ENCODE data around the gene POLR2M.

The POLR2M gene

GRCh38 chr15:57706405-57707209 is at the start of gene POLR2M:
POLR2M (plus strand) TSS chr15:57706714; CDS start chr15:57706843, 129 bp downstream.
- peak; percentile 89 for DNase-seq (ENCODE audit: low spot score)

GRCh38 chr15:57657619-57658018 is 48.9 kb upstream of the POLR2M start:
- DNase-seq (ENCODE audit: low spot score): no peak

GRCh38 chr15:57662091-57662744 is 44.3 kb upstream of the POLR2M start:
- DNase-seq (ENCODE audit: low spot score): no peak

- no peak for DNase-seq (ENCODE audit: low spot score)
Observed at GRCh38 chr15:57662802-57663201, 43.7 kb upstream of the POLR2M start.

- no peak for DNase-seq (ENCODE audit: low spot score)
Observed at GRCh38 chr15:57663262-57663661, 43.3 kb upstream of the POLR2M start.

GRCh38 chr15:57665194-57665593 is 41.3 kb upstream of the POLR2M start:
- DNase-seq (ENCODE audit: low spot score): no peak

- no peak for DNase-seq (ENCODE audit: low spot score)
Observed at GRCh38 chr15:57665939-57666338, 40.6 kb upstream of the POLR2M start.

GRCh38 chr15:57667171-57667849 is 39.2 kb upstream of the POLR2M start:
- DNase-seq (ENCODE audit: low spot score): peak; percentile 22

GRCh38 chr15:57668016-57668415 is 38.5 kb upstream of the POLR2M start:
- no peak for DNase-seq (ENCODE audit: low spot score)

- DNase-seq (ENCODE audit: low spot score): no peak
Observed at GRCh38 chr15:57671636-57672035, 34.9 kb upstream of the POLR2M start.

GRCh38 chr15:57675481-57676181 is 30.9 kb upstream of the POLR2M start:
- DNase-seq (ENCODE audit: low spot score): no peak

GRCh38 chr15:57676585-57676984 is 29.9 kb upstream of the POLR2M start:
- no peak for DNase-seq (ENCODE audit: low spot score)

GRCh38 chr15:57677204-57677603 is 29.3 kb upstream of the POLR2M start:
- no peak for DNase-seq (ENCODE audit: low spot score)

GRCh38 chr15:57680021-57680420 is 26.5 kb upstream of the POLR2M start:
- DNase-seq (ENCODE audit: low spot score): no peak

- no peak for DNase-seq (ENCODE audit: low spot score)
Observed at GRCh38 chr15:57681011-57681410, 25.5 kb upstream of the POLR2M start.

- no peak for DNase-seq (ENCODE audit: low spot score)
Observed at GRCh38 chr15:57683481-57683880, 23.0 kb upstream of the POLR2M start.

GRCh38 chr15:57684491-57685151 is 21.9 kb upstream of the POLR2M start:
- no peak for DNase-seq (ENCODE audit: low spot score)

- DNase-seq (ENCODE audit: low spot score): no peak
Observed at GRCh38 chr15:57685306-57686095, 21.0 kb upstream of the POLR2M start.

GRCh38 chr15:57686657-57687056 is 19.9 kb upstream of the POLR2M start:
- no peak for DNase-seq (ENCODE audit: low spot score)

GRCh38 chr15:57690341-57690966 is 16.1 kb upstream of the POLR2M start:
- no peak for DNase-seq (ENCODE audit: low spot score)

GRCh38 chr15:57691082-57691481 is 15.4 kb upstream of the POLR2M start:
- DNase-seq (ENCODE audit: low spot score): no peak

All from COLO829 (cell line).